B cell (primary cell): ENCODE results near the gene FLYWCH2. TPM values are rescaled to one million over a fixed set of nuclear protein-coding genes. Genes with fewer than 3 reads are reported as not detected.
"Not testable (repeated sequence)": the region's sequence is repeated elsewhere in the genome, so short reads cannot be mapped to it uniquely, and the experiment has no call there.

Experiments
- ATAC-seq: fragments of 200-7000 bp; cut with Tn5 transposase; one replicate; pipeline ENCODE4 v1.10.0; 2021; ENCODE audit warnings: low read depth, mild to moderate bottlenecking, moderate number of reproducible peaks, moderate library complexity
- CTCF ChIA-PET: fragments of 350-600 bp; sonication (Branson Sonifier 250); formaldehyde crosslinking; loops from one replicate; lab custom pipeline; 2021; ENCODE audit warnings: antibody characterized with exemption, inconsistent platforms; lab: Charles Lee
- POLR2A ChIA-PET: fragments of 350-600 bp; sonication (Branson Sonifier 250); formaldehyde crosslinking; loops from one replicate; lab custom pipeline; 2021; ENCODE audit warnings: antibody characterized with exemption; lab: Charles Lee
- DNase-seq: peaks from one replicate; pipeline ENCODE4 v3.0.0; 2013
- H2AFZ ChIP-seq: 2 replicates; pipeline ENCODE4 v1.6.1; 2012; ENCODE audit warnings: mild to moderate bottlenecking, low read depth, low read length; ENCODE audit not compliant: insufficient read depth, poor library complexity, severe bottlenecking
- H3K27ac ChIP-seq, 2 donors: 1 replicate in 1 of 2; 2 replicates in 1 of 2; pipeline ENCODE4 v1.5.1; 2012 to 2013; ENCODE audit warnings: low read length in 2 of 2, mild to moderate bottlenecking in 2 of 2, moderate library complexity in 1 of 2
- H3K27me3 ChIP-seq, 4 experiments: fragments of 200-600 bp in 1 of 4; sonication (generic) in 1 of 4; replicated peaks in 1 of 4; 1 replicate in 2 of 4; 2 replicates in 2 of 4; pipeline versions ENCODE4 v1.6.1 to v1.7.0; 2013 to 2016; ENCODE audit warnings: low read length in 3 of 4, mild to moderate bottlenecking in 2 of 4, mixed read lengths in 1 of 4, moderate library complexity in 1 of 4; ENCODE audit not compliant: insufficient read depth in 4 of 4, control insufficient read depth in 3 of 4; ENCODE audit errors: control extremely low read depth in 1 of 4
- H3K36me3 ChIP-seq, 2 experiments: replicated peaks in 1 of 2; 1 replicate in 1 of 2; 2 replicates in 1 of 2; pipeline versions ENCODE4 v1.6.1 to v1.7.1; 2013; ENCODE audit warnings: low read length in 1 of 2; ENCODE audit not compliant: insufficient read depth in 2 of 2, control insufficient read depth in 1 of 2; ENCODE audit errors: control extremely low read depth in 1 of 2, extremely low read depth in 1 of 2
- H3K4me1 ChIP-seq, 2 donors: fragments of 200-600 bp in 1 of 2; sonication (generic) in 1 of 2; 1 replicate in 1 of 2; 2 replicates in 1 of 2; pipeline versions ENCODE4 v1.5.1 to v1.6.1; 2013 to 2017; ENCODE audit warnings: low read length in 2 of 2; ENCODE audit not compliant: control insufficient read depth in 2 of 2, insufficient read depth in 2 of 2
- H3K4me2 ChIP-seq: replicated peaks from 2 replicates; pipeline ENCODE3; 2012; ENCODE audit warnings: mild to moderate bottlenecking, low read depth, low read length; ENCODE audit not compliant: poor library complexity, severe bottlenecking
- H3K4me3 ChIP-seq, 5 experiments: fragments of 200-600 bp in 1 of 5; sonication (generic) in 1 of 5; 1 replicate in 3 of 5; 2 replicates in 2 of 5; pipeline versions ENCODE4 v1.5.1 to v1.7.0; 2011 to 2016; ENCODE audit warnings: low read length in 4 of 5, mild to moderate bottlenecking in 4 of 5, low read depth in 2 of 5, control low read depth in 1 of 5, moderate library complexity in 1 of 5; ENCODE audit not compliant: insufficient read depth in 1 of 5; ENCODE audit errors: control extremely low read depth in 1 of 5, extremely low read depth in 1 of 5
- H3K79me2 ChIP-seq: fragments of 200-600 bp; sonication (generic); one replicate; pipeline ENCODE4 v1.6.0; 2016; ENCODE audit warnings: low read length; ENCODE audit not compliant: control insufficient read depth, insufficient read depth
- H3K9ac ChIP-seq: fragments of 200-600 bp; sonication (generic); 2 replicates; pipeline ENCODE4 v1.6.1; 2017; ENCODE audit warnings: mild to moderate bottlenecking, low read length, moderate library complexity
- H3K9me3 ChIP-seq, 3 donors: one replicate each; pipeline versions ENCODE4 v1.6.1 to v1.7.1; 2013; ENCODE audit warnings: low read length in 2 of 3; ENCODE audit not compliant: control insufficient read depth in 2 of 3, insufficient read depth in 1 of 3; ENCODE audit errors: control extremely low read depth in 1 of 3
- H4K20me1 ChIP-seq: 2 replicates; pipeline ENCODE4 v1.6.0; 2012; ENCODE audit warnings: mild to moderate bottlenecking, low read length; ENCODE audit not compliant: insufficient read depth, control insufficient read depth, poor library complexity, severe bottlenecking
- H3K27ac Mint-ChIP-seq: one replicate; pipeline ENCODE4 v1.8.0; 2021; ENCODE audit warnings: mixed read lengths
- H3K27me3 Mint-ChIP-seq: one replicate; pipeline ENCODE4 v1.8.0; 2021; ENCODE audit warnings: mixed read lengths
- H3K4me1 Mint-ChIP-seq: one replicate; pipeline ENCODE4 v1.8.0; 2021; ENCODE audit warnings: mixed read lengths
- H3K4me3 Mint-ChIP-seq: one replicate; pipeline ENCODE4 v1.8.0; 2021; ENCODE audit warnings: mixed read lengths
- H3K9me3 Mint-ChIP-seq: one replicate; pipeline ENCODE4 v1.8.0; 2022; ENCODE audit warnings: mixed read lengths; ENCODE audit not compliant: insufficient read depth
- EZH2 ChIP-seq: IDR thresholded peaks from 2 replicates; pipeline ENCODE4 v1.6.1; 2012; ENCODE audit warnings: borderline replicate concordance, low read depth, mild to moderate bottlenecking, moderate library complexity, low read length; ENCODE audit not compliant: insufficient read depth, poor library complexity, severe bottlenecking
- WGBS: methylation state at CpG from one replicate; pipeline ENCODE4 v1.1.5; 2013; ENCODE audit warnings: missing lambda C conversion rate; ENCODE audit not compliant: insufficient coverage; 5-methylcytosine and 5-hydroxymethylcytosine counted together
- intact Hi-C: fragments of 100-400 bp; cut with micrococcal nuclease; formaldehyde crosslinking; loops from one replicate; pipeline ENCODE4 v1.10.0; 2022
- polyA plus RNA-seq: library from polyadenylated mRNA; depleted of rRNA; stranded (reverse); fragments of >200 nt; gene quantifications from 2 replicates; pipeline ENCODE4 v1.2.3, GENCODE V29; 2012
- total RNA-seq, 2 donors: library from RNA; stranded (reverse); fragments of 120-200 nt in 1 of 2; gene quantifications; 1 replicate in 1 of 2; 2 replicates in 1 of 2; pipeline versions ENCODE4 v1.2.3 to v1.2.4, GENCODE V29; 2013 to 2022
- TF ChIP-seq, protein P1 (sequence below): fragments of 200-600 bp; IDR thresholded peaks from one replicate; pipeline ENCODE4 v1.8.0; 2022; ENCODE audit warnings: antibody characterized with exemption, mild to moderate bottlenecking

The FLYWCH2 gene
- total and polyA plus RNA-seq, 2 donors (not counting 1 experiment from before 2014, with no cell fraction given) = 22.3 to 24.1 TPM

DNA sequence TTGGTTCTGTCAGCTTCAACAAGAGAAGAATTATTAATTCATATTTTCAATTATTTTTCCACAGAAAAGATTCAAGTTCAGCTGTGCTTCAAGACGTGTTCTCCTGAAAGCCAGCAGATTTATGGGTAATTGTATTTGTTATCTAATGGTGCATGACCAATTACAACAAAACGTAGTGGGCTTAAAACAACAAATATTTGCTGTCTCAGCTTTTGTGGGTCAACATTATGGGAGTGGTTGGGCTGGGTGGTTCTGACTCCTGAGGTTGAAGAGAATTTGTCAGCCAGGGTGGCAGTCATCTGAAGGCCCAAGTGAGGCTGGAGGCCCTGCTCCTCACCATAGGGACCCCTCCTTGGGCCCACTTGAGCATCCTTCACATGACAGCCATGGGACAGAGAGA is 57.0 kb downstream of the FLYWCH2 start:
- H3K27ac Mint-ChIP-seq = no peak overlapping the region
- Histone ChIP-seq H3K36me3 (peaks cover 0 to 33% of the 10 kb centered on the region in 2 experiments), H3K79me2 (no peaks in the 10 kb centered on the region), H3K4me2 (no peak overlapping the region), H3K27ac (no peak overlapping the region), H3K4me3 (no peak overlapping the region), H4K20me1 (no peaks in the 10 kb centered on the region), H3K9ac (no peak overlapping the region), H2AFZ (no peak overlapping the region), H3K27me3 (no peaks in the 10 kb centered on the region), H3K4me1 (peaks cover 0 to 5% of the 10 kb centered on the region in 2 donors), H3K9me3 (no peaks in the 10 kb centered on the region)
- ATAC-seq (no peak), DNase-seq (no peak)
- no peaks in the 10 kb centered on the region for H3K27me3 Mint-ChIP-seq
- H3K9me3 Mint-ChIP-seq = no peaks in the 10 kb centered on the region
- H3K4me1 Mint-ChIP-seq = no peaks in the 10 kb centered on the region
- H3K4me3 Mint-ChIP-seq = no peak overlapping the region
- ChIA-PET POLR2A (no interaction called here), CTCF (interaction anchor here (0.6 to 1.1 kb wide), 4 partner anchors 13 to 154 kb away, joined by 3 to 4 read pairs (median 3); no protein-coding TSS in a partner anchor)
- 100% methylated on average over 2 of the region's 2 CpGs for WGBS
- intact Hi-C loops = no loop called here
- TF ChIP-seq, protein P1, sequence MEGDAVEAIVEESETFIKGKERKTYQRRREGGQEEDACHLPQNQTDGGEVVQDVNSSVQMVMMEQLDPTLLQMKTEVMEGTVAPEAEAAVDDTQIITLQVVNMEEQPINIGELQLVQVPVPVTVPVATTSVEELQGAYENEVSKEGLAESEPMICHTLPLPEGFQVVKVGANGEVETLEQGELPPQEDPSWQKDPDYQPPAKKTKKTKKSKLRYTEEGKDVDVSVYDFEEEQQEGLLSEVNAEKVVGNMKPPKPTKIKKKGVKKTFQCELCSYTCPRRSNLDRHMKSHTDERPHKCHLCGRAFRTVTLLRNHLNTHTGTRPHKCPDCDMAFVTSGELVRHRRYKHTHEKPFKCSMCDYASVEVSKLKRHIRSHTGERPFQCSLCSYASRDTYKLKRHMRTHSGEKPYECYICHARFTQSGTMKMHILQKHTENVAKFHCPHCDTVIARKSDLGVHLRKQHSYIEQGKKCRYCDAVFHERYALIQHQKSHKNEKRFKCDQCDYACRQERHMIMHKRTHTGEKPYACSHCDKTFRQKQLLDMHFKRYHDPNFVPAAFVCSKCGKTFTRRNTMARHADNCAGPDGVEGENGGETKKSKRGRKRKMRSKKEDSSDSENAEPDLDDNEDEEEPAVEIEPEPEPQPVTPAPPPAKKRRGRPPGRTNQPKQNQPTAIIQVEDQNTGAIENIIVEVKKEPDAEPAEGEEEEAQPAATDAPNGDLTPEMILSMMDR = no peak
- no peak for TF ChIP-seq EZH2

DNA sequence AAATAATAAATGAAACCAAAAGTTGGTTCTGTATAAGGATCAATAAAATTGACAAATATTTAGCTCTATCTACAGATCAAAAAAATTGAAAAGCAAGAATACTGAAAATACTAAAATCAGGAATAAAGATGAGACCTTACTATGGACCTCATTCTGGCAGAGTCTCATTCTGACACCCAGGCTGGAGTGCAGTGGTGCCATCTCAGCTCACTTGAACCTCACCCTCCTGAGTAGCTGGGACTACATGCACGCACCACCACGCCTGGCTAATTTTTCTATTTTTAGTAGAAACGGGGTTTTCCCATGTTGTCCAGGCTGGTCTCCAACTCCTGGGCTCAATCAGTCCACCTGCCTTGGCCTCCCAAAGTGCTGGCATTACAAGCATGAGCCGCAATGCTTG is 59.0 kb downstream of the FLYWCH2 start:
- peaks cover 0 to 28% of the 10 kb centered on the region in 2 experiments for H3K36me3 ChIP-seq
- no peak overlapping the region for H3K27ac Mint-ChIP-seq
- intact Hi-C loops = no loop called here

DNA sequence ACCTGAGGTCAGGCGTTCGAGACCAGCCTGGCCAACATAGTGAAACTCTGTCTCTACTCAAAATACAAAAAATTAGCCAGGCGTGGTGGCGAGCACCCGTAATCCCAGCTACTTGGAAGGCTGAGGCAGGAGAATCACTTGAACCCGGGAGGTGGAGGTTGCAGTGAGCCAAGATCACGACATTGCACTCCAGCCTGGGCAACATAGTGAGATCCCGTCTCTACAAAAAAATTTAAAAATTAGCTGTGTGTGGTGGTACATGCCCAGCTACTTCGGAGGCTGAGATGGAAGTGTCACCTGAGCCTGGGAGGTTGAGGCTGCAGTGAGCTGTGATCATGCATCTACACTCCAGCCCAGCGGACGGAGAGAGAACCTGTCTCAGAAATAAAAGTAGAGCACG is 60.7 kb downstream of the FLYWCH2 start:
- intact Hi-C loops, DNase-seq, POLR2A ChIA-PET, H3K9me3 ChIP-seq, H3K4me3 ChIP-seq, H3K27me3 ChIP-seq, H3K27me3 Mint-ChIP-seq, H3K79me2 ChIP-seq, H3K4me3 Mint-ChIP-seq, H3K9me3 Mint-ChIP-seq, H3K27ac ChIP-seq, H4K20me1 ChIP-seq, ATAC-seq, H3K4me1 ChIP-seq, H3K4me2 ChIP-seq, H3K9ac ChIP-seq, H3K4me1 Mint-ChIP-seq, H2AFZ ChIP-seq, H3K27ac Mint-ChIP-seq: not testable (repeated sequence)
- 87% methylated on average over 12 of the region's 12 CpGs for WGBS
- H3K36me3 ChIP-seq = peaks cover 0 to 23% of the 10 kb centered on the region in 2 experiments
- CTCF ChIA-PET = interaction anchor here (0.6 to 2.6 kb wide), 2 partner anchors 17 to 26 kb away, joined by 3 to 9 read pairs; no protein-coding TSS in a partner anchor

More for the DNA sequence above, 59.0 kb downstream of the FLYWCH2 start:
- POLR2A ChIA-PET = no interaction called here
- H3K4me1 Mint-ChIP-seq = no peaks in the 10 kb centered on the region
- WGBS = 92% methylated on average over 2 of the region's 4 CpGs
- no peak for DNase-seq
- Histone ChIP-seq H3K27ac (no peak overlapping the region), H3K27me3 (no peaks in the 10 kb centered on the region), H2AFZ (no peak overlapping the region), H3K9ac (no peak overlapping the region), H3K79me2 (no peaks in the 10 kb centered on the region), H3K4me2 (no peak overlapping the region), H3K9me3 (no peaks in the 10 kb centered on the region), H4K20me1 (no peaks in the 10 kb centered on the region), H3K4me3 (no peak overlapping the region), H3K4me1 (peaks cover 0 to 5% of the 10 kb centered on the region in 2 donors)
- CTCF ChIA-PET = no interaction called here
- ATAC-seq = no peak
- H3K4me3 Mint-ChIP-seq = no peak overlapping the region
- TF ChIP-seq, protein P1 = no peak
- no peak for TF ChIP-seq EZH2
- H3K9me3 Mint-ChIP-seq = no peaks in the 10 kb centered on the region
- H3K27me3 Mint-ChIP-seq = no peaks in the 10 kb centered on the region
